GM19193 (cell line): ENCODE results near the gene ANKLE1.

Experiments
- POLR2A ChIP-seq: IDR thresholded peaks from 4 replicates; pipeline ENCODE4 v1.6.1; 2011; ENCODE audit not compliant: insufficient read depth, insufficient read length; ENCODE audit errors: extremely low read depth

ANKLE1 gene

GRCh38 chr19:17322854-17323253 lies 41.2 kb downstream of the ANKLE1 start:
- no peak for TF ChIP-seq POLR2A

- no peak for TF ChIP-seq POLR2A
Observed at GRCh38 chr19:17323300-17323963, 41.7 kb downstream of the ANKLE1 start.

- TF ChIP-seq POLR2A, result no peak
Observed at GRCh38 chr19:17323964-17324332, 42.2 kb downstream of the ANKLE1 start.

- no peak for TF ChIP-seq POLR2A
Observed at GRCh38 chr19:17324357-17325114, 42.8 kb downstream of the ANKLE1 start.

- TF ChIP-seq POLR2A, result no peak
Observed at GRCh38 chr19:17325133-17325532, 43.4 kb downstream of the ANKLE1 start.

- no peak for TF ChIP-seq POLR2A
Observed at GRCh38 chr19:17325881-17326594, 44.3 kb downstream of the ANKLE1 start.

GRCh38 chr19:17326595-17326966 lies 44.9 kb downstream of the ANKLE1 start:
- TF ChIP-seq POLR2A, result no peak

- TF ChIP-seq POLR2A, result no peak
Observed at GRCh38 chr19:17327068-17327653, 45.5 kb downstream of the ANKLE1 start.

- no peak for TF ChIP-seq POLR2A
Observed at GRCh38 chr19:17327654-17328516, 46.2 kb downstream of the ANKLE1 start.

GRCh38 chr19:17328517-17329365 lies 47.0 kb downstream of the ANKLE1 start:
- TF ChIP-seq POLR2A, result no peak

- no peak for TF ChIP-seq POLR2A
Observed at GRCh38 chr19:17329366-17330261, 47.9 kb downstream of the ANKLE1 start.

- no peak for TF ChIP-seq POLR2A
Observed at GRCh38 chr19:17330262-17331044, 48.8 kb downstream of the ANKLE1 start.
